A549 (cell line): ENCODE measurements around the gene NEK5. TPM values are rescaled to one million over a fixed set of nuclear protein-coding genes. Genes with fewer than 3 reads are reported as not detected.
"Not testable (repeated sequence)": the region's sequence is repeated elsewhere in the genome, so short reads cannot be mapped to it uniquely, and the experiment has no call there.

Experiments
- ATAC-seq, 2 experiments: fragments of 200-7000 bp in 1 of 2; fragments of >200 bp in 1 of 2; cut with Nextera tagmentation in 1 of 2; cut with Tn5 transposase in 1 of 2; 3 replicates each; pipeline versions ENCODE4 v1.8.0 to v1.9.1; 2018 to 2020; ENCODE audit warnings: mild to moderate bottlenecking in 1 of 2, moderate library complexity in 1 of 2
- CTCF ChIA-PET: fragments of 300-600 bp; sonication (Branson Sonifier 250); formaldehyde crosslinking; extraction: SDS; loops from one replicate; lab custom pipeline; 2021; ENCODE audit warnings: antibody characterized with exemption, inconsistent platforms; lab: Yijun Ruan, JAX
- POLR2A ChIA-PET: fragments of 350-600 bp; formaldehyde crosslinking; extraction: SDS; loops from one replicate; lab custom pipeline; 2021; ENCODE audit warnings: antibody characterized with exemption, inconsistent platforms; lab: Yijun Ruan, JAX
- DNase-seq, 2 experiments: peaks; one replicate each; pipeline versions ENCODE4 v3.0.0 to v3.0.0-alpha.2; 2011 to 2016; ENCODE audit warnings: low read depth in 1 of 2, low spot score in 1 of 2
- FAIRE-seq: peaks from 2 replicates; lab custom pipeline; 2011; peaks lifted over from hg19 to GRCh38; lab: Jason Lieb, UNC
- H3K27ac ChIP-seq, 2 experiments: fragments of >200 bp; sonication (Bioruptor Twin); formaldehyde crosslinking; 3 replicates each; pipeline ENCODE4 v1.5.1; 2016 to 2017
- H3K4me1 ChIP-seq: fragments of >200 bp; sonication (Bioruptor Twin); formaldehyde crosslinking; 3 replicates; pipeline ENCODE4 v1.6.1; 2016
- H3K4me2 ChIP-seq: fragments of >200 bp; sonication (Bioruptor Twin); formaldehyde crosslinking; 3 replicates; pipeline ENCODE4 v1.6.1; 2016
- H3K4me3 ChIP-seq: fragments of >200 bp; sonication (Bioruptor Twin); formaldehyde crosslinking; 3 replicates; pipeline ENCODE4 v1.5.1; 2016
- H3K9me3 ChIP-seq: fragments of >200 bp; sonication (Bioruptor Twin); formaldehyde crosslinking; 3 replicates; pipeline ENCODE4 v1.6.1; 2016
- ATOH8 ChIP-seq: fragments of 250-450 bp; sonication (Bioruptor Pico); IDR thresholded peaks from 2 replicates; pipeline ENCODE4 v1.5.0; 2020; ENCODE audit warnings: low read depth, mild to moderate bottlenecking, moderate library complexity
- BCL3 ChIP-seq: fragments of >200 bp; sonication (Bioruptor Twin); formaldehyde crosslinking; IDR thresholded peaks from 3 replicates; pipeline ENCODE4 v1.6.1; 2016
- CBX2 ChIP-seq: fragments of 200-600 bp; sonication (generic); IDR thresholded peaks from 2 replicates; pipeline ENCODE4 v1.6.1; 2016; ENCODE audit warnings: low read depth, mild to moderate bottlenecking, borderline replicate concordance
- CEBPB ChIP-seq, 2 experiments: fragments of >200 bp in 1 of 2; sonication (Bioruptor Twin) in 1 of 2; formaldehyde crosslinking in 1 of 2; IDR thresholded peaks; 2 replicates each; pipeline ENCODE4 v1.6.1; 2012 to 2016
- CHD4 ChIP-seq: fragments of 200-600 bp; sonication (generic); IDR thresholded peaks from 2 replicates; pipeline ENCODE4 v1.6.1; 2016; ENCODE audit warnings: antibody characterized with exemption, mild to moderate bottlenecking, borderline replicate concordance
- E2F6 ChIP-seq: IDR thresholded peaks from 2 replicates; pipeline ENCODE4 v1.6.1; 2012; ENCODE audit warnings: low read depth, borderline replicate concordance
- EHF ChIP-seq: fragments of 250-450 bp; sonication (Bioruptor Pico); IDR thresholded peaks from 2 replicates; pipeline ENCODE4 v1.5.0; 2020; ENCODE audit warnings: mild to moderate bottlenecking
- EHMT2 ChIP-seq: fragments of 200-600 bp; sonication (generic); IDR thresholded peaks from 2 replicates; pipeline ENCODE4 v1.6.1; 2016; ENCODE audit warnings: antibody characterized with exemption, low read depth, mild to moderate bottlenecking, moderate library complexity
- ESRRA ChIP-seq: fragments of 150-350 bp; IDR thresholded peaks from 2 replicates; pipeline ENCODE4 v1.6.1; 2014; ENCODE audit warnings: mild to moderate bottlenecking, low read length, borderline replicate concordance
- FOXS1 ChIP-seq: fragments of 250-450 bp; sonication (Bioruptor Pico); IDR thresholded peaks from 2 replicates; pipeline ENCODE4 v1.5.0; 2020; ENCODE audit warnings: mild to moderate bottlenecking, moderate library complexity
- GATA3 ChIP-seq: IDR thresholded peaks from 2 replicates; pipeline ENCODE4 v1.6.1; 2012; ENCODE audit warnings: borderline replicate concordance
- HDAC2 ChIP-seq: fragments of 200-600 bp; sonication (generic); IDR thresholded peaks from 2 replicates; pipeline ENCODE4 v1.6.1; 2016
- HOXA7 ChIP-seq: fragments of 250-450 bp; sonication (Bioruptor Pico); IDR thresholded peaks from 2 replicates; pipeline ENCODE4 v1.5.0; 2020; ENCODE audit warnings: mild to moderate bottlenecking, moderate library complexity
- HOXB13 ChIP-seq: fragments of 250-450 bp; sonication (Bioruptor Pico); IDR thresholded peaks from 2 replicates; pipeline ENCODE4 v1.5.0; 2020; ENCODE audit warnings: low read depth, mild to moderate bottlenecking, moderate library complexity
- HOXB5 ChIP-seq: fragments of 250-450 bp; sonication (Bioruptor Pico); IDR thresholded peaks from 2 replicates; pipeline ENCODE4 v1.5.0; 2020; ENCODE audit warnings: mild to moderate bottlenecking, moderate library complexity
- JUNB ChIP-seq: fragments of >200 bp; sonication (Bioruptor Twin); formaldehyde crosslinking; IDR thresholded peaks from 2 replicates; pipeline ENCODE4 v1.6.1; 2016
- KDM1A ChIP-seq: fragments of 200-600 bp; sonication (generic); IDR thresholded peaks from 2 replicates; pipeline ENCODE4 v1.6.1; 2016; ENCODE audit warnings: low read depth, mild to moderate bottlenecking
- MAFK ChIP-seq: fragments of 450-650 bp; IDR thresholded peaks from 2 replicates; pipeline ENCODE4 v1.6.1; 2014; ENCODE audit not compliant: partially characterized antibody
- NFE2L2 ChIP-seq: fragments of 150-350 bp; conservative IDR thresholded peaks from 2 replicates; pipeline ENCODE4 v1.6.1; 2014; ENCODE audit warnings: low read length
- NPAS2 ChIP-seq: fragments of 250-450 bp; sonication (Bioruptor Pico); IDR thresholded peaks from 2 replicates; pipeline ENCODE4 v1.8.0; 2022; ENCODE audit warnings: mild to moderate bottlenecking, moderate library complexity, borderline replicate concordance
- NR3C1 ChIP-seq: fragments of >200 bp; sonication (Bioruptor Twin); formaldehyde crosslinking; IDR thresholded peaks from 3 replicates; pipeline ENCODE4 v1.6.1; 2017
- POLR2AphosphoS2 ChIP-seq: conservative IDR thresholded peaks from 2 replicates; pipeline ENCODE4 v1.6.1; 2012; ENCODE audit warnings: low read length, improper control_type of control experiment, inconsistent platforms
- RARB ChIP-seq: fragments of 250-450 bp; sonication (Bioruptor Pico); IDR thresholded peaks from 2 replicates; pipeline ENCODE4 v1.8.0; 2021; ENCODE audit warnings: mild to moderate bottlenecking, moderate library complexity
- SMC3 ChIP-seq: fragments of >200 bp; sonication (Bioruptor Twin); formaldehyde crosslinking; IDR thresholded peaks from 3 replicates; pipeline ENCODE4 v1.6.1; 2018; ENCODE audit warnings: inconsistent platforms
- TFCP2L1 ChIP-seq: fragments of 250-450 bp; sonication (Bioruptor Pico); IDR thresholded peaks from 2 replicates; pipeline ENCODE4 v1.5.0; 2021; ENCODE audit warnings: mild to moderate bottlenecking
- TP53 ChIP-seq: fragments of 250-450 bp; sonication (Bioruptor Pico); IDR thresholded peaks from 2 replicates; pipeline ENCODE4 v1.5.0; 2021; ENCODE audit warnings: mild to moderate bottlenecking, moderate library complexity
- ZC3H11A ChIP-seq: fragments of 450-650 bp; IDR thresholded peaks from 2 replicates; pipeline ENCODE4 v1.6.1; 2014; ENCODE audit warnings: antibody characterized with exemption, mild to moderate bottlenecking
- ZFP36 ChIP-seq: fragments of 450-650 bp; IDR thresholded peaks from 2 replicates; pipeline ENCODE4 v1.6.1; 2014; ENCODE audit warnings: borderline replicate concordance; ENCODE audit not compliant: partially characterized antibody
- ZSCAN20 ChIP-seq: fragments of 250-450 bp; sonication (Bioruptor Pico); IDR thresholded peaks from 2 replicates; pipeline ENCODE4 v1.8.0; 2022; ENCODE audit warnings: mild to moderate bottlenecking, moderate library complexity
- WGBS: methylation state at CpG from one replicate; pipeline ENCODE4 v1.1.6; 2017; ENCODE audit errors: missing lambda C conversion rate; 5-methylcytosine and 5-hydroxymethylcytosine counted together
- polyA plus RNA-seq, 4 experiments: library from polyadenylated mRNA; depleted of rRNA in 3 of 4; stranded (reverse); fragments of >200 nt; fragmentation: RNase III in 1 of 4; extraction: RNeasy Plus Mini Kit Qiagen cat#74134 plus additional on column Dnase treatment in 1 of 4; gene quantifications; 2 replicates in 3 of 4; 3 replicates in 1 of 4; pipeline ENCODE4 v1.2.3, GENCODE V29; 2011 to 2017

Gene NEK5
- polyA plus RNA-seq, 2 of the 4 experiments (the other 2 are of a cell fraction) = 0.08 to 0.23 TPM

GRCh38 chr13:52036037-52036436 lies 92.8 kb downstream of the NEK5 start:
- TF ChIP-seq TFCP2L1 (CRISPR knock-in tag) = no peak
- no peak for TF ChIP-seq ZSCAN20
- no peak for TF ChIP-seq CEBPB (IDR thresholded peaks at IDR 0.05)
- no peak for TF ChIP-seq NR3C1
- no peak for TF ChIP-seq SMC3
- TF ChIP-seq ZFP36 = no peak
- TF ChIP-seq CHD4 = no peak
- no peak for TF ChIP-seq GATA3
- no peak for TF ChIP-seq NPAS2
- TF ChIP-seq ZC3H11A = no peak
- no peak for TF ChIP-seq NFE2L2
- TF ChIP-seq EHMT2 = no peak
- no peak for TF ChIP-seq ESRRA
- no peak for TF ChIP-seq KDM1A
- TF ChIP-seq RARB (CRISPR knock-in tag) = no peak
- no peak for TF ChIP-seq FOXS1
- no peak for TF ChIP-seq CBX2
- TF ChIP-seq, all 56 proteins: peak for 0
- DNase-seq (no peak), ATAC-seq (no peak), FAIRE-seq (no peak)
- ChIA-PET CTCF (no interaction called here), POLR2A (no interaction called here)
- no peaks in the 10 kb centered on the region for H3K9me3 ChIP-seq
- WGBS = 83% methylated on average over 1 of the region's 1 CpG
- H3K27ac ChIP-seq = no peak overlapping the region
- no peak overlapping the region for H3K4me3 ChIP-seq
- no peaks in the 10 kb centered on the region for H3K4me1 ChIP-seq
- no peak overlapping the region for H3K4me2 ChIP-seq

GRCh38 chr13:52034616-52035226 lies 94.2 kb downstream of the NEK5 start:
- no peak for DNase-seq
- no peaks in the 10 kb centered on the region for H3K4me1 ChIP-seq
- no peak overlapping the region for H3K4me2 ChIP-seq
- no peak for ATAC-seq
- CTCF ChIA-PET = interaction anchor here (1.0 kb wide), 1 partner anchor 37 kb away, joined by 3 read pairs; no protein-coding TSS in a partner anchor
- H3K9me3 ChIP-seq = no peaks in the 10 kb centered on the region
- H3K4me3 ChIP-seq = no peak overlapping the region
- H3K27ac ChIP-seq = no peak overlapping the region
- TF ChIP-seq HOXB5 (CRISPR knock-in tag) (no peak), POLR2AphosphoS2 (no peak), TP53 (CRISPR knock-in tag) (no peak), EHF (CRISPR knock-in tag) (no peak), HOXB13 (no peak), HOXA7 (CRISPR knock-in tag) (no peak), E2F6 (no peak), HDAC2 (no peak), JUNB (no peak), BCL3 (no peak), MAFK (no peak)
- WGBS = 72% methylated on average over 5 of the region's 5 CpGs
- POLR2A ChIA-PET = no interaction called here
- no peak for FAIRE-seq

- H3K4me3 ChIP-seq = no peak overlapping the region
- no peaks in the 10 kb centered on the region for H3K9me3 ChIP-seq
- ATAC-seq (no peak), DNase-seq (no peak), FAIRE-seq (no peak)
- H3K27ac ChIP-seq = no peak overlapping the region
- CTCF ChIA-PET = no interaction called here
- WGBS = 92% methylated on average over 2 of the region's 2 CpGs
- POLR2A ChIA-PET = no interaction called here
- TF ChIP-seq NR3C1 = no peak
- no peak for TF ChIP-seq CEBPB (IDR thresholded peaks at IDR 0.05)
- no peak for TF ChIP-seq NFE2L2
- no peak for TF ChIP-seq HOXB13
- TF ChIP-seq ATOH8 (CRISPR knock-in tag) = no peak
- H3K4me1 ChIP-seq = no peaks in the 10 kb centered on the region
- H3K4me2 ChIP-seq = no peak overlapping the region
Measured at GRCh38 chr13:52033039-52033438, 95.8 kb downstream of the NEK5 start.

- 89% methylated on average over 6 of the region's 6 CpGs for WGBS
- H3K4me1 ChIP-seq, H3K27ac ChIP-seq, POLR2A ChIA-PET, H3K4me2 ChIP-seq, H3K9me3 ChIP-seq, H3K4me3 ChIP-seq, FAIRE-seq, DNase-seq, ATAC-seq: not testable (repeated sequence)
- CTCF ChIA-PET = interaction anchor here (1.4 kb wide), 1 partner anchor 9 kb away, joined by 3 read pairs; no protein-coding TSS in a partner anchor
Measured at GRCh38 chr13:52030401-52030800, 98.5 kb downstream of the NEK5 start.
